HepG2 (cell line): ENCODE measurements around the gene LCLAT1.

Experiments
- FOXA3 ChIP-seq: IDR thresholded peaks from 2 replicates; pipeline ENCODE4 v1.6.1; 2016; ENCODE audit warnings: missing genetic modification reagents, missing compliant biosample characterization
- KDM5B ChIP-seq: sonication (generic); formaldehyde crosslinking; IDR thresholded peaks from 2 replicates; pipeline ENCODE4 v1.4.0; 2020; ENCODE audit warnings: missing genetic modification reagents, mild to moderate bottlenecking, borderline replicate concordance
- ZNF776 ChIP-seq: sonication (generic); formaldehyde crosslinking; IDR thresholded peaks from 2 replicates; pipeline ENCODE4 v1.4.0; 2020; ENCODE audit warnings: mild to moderate bottlenecking, missing genetic modification reagents
- ZNF850 ChIP-seq: sonication (generic); formaldehyde crosslinking; conservative IDR thresholded peaks from 2 replicates; pipeline ENCODE4 v1.9.0; 2021; ENCODE audit warnings: mild to moderate bottlenecking, missing genetic modification reagents
- TF ChIP-seq, protein P1 (sequence below): sonication (generic); formaldehyde crosslinking; IDR thresholded peaks from 2 replicates; pipeline ENCODE4 v1.4.0; 2020; ENCODE audit warnings: low read depth, missing genetic modification reagents

DNA sequence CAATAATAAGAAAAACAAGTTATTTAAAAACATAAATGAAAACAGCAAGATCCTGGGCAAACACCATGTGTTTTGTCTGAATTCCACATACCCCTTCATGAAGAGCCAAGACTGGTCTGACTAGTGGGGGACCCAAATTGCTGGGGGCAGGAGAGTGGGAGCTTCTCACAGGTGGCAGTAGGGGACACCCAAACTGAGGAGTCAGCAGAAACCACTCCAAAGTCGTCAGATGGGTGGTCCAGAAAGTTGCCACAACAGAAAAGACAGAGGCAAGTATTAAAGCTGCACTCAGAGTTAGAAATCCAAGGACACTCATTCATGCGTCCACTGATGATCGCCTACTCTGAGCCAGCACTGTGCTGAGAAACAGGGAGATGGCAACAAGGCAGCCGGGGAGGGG, 12.3 kb upstream of the LCLAT1 start:
- TF ChIP-seq FOXA3 (CRISPR knock-in tag) (no peak), ZNF776 (CRISPR knock-in tag) (no peak), ZNF850 (CRISPR knock-in tag) (no peak), KDM5B (no peak)
- TF ChIP-seq, protein P1, sequence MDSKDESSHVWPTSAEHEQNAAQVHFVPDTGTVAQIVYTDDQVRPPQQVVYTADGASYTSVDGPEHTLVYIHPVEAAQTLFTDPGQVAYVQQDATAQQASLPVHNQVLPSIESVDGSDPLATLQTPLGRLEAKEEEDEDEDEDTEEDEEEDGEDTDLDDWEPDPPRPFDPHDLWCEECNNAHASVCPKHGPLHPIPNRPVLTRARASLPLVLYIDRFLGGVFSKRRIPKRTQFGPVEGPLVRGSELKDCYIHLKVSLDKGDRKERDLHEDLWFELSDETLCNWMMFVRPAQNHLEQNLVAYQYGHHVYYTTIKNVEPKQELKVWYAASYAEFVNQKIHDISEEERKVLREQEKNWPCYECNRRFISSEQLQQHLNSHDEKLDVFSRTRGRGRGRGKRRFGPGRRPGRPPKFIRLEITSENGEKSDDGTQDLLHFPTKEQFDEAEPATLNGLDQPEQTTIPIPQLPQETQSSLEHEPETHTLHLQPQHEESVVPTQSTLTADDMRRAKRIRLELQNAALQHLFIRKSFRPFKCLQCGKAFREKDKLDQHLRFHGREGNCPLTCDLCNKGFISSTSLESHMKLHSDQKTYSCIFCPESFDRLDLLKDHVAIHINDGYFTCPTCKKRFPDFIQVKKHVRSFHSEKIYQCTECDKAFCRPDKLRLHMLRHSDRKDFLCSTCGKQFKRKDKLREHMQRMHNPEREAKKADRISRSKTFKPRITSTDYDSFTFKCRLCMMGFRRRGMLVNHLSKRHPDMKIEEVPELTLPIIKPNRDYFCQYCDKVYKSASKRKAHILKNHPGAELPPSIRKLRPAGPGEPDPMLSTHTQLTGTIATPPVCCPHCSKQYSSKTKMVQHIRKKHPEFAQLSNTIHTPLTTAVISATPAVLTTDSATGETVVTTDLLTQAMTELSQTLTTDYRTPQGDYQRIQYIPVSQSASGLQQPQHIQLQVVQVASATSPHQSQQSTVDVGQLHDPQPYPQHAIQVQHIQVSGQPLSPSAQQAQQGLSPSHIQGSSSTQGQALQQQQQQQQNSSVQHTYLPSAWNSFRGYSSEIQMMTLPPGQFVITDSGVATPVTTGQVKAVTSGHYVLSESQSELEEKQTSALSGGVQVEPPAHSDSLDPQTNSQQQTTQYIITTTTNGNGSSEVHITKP = no peak
